Measurements from ENCODE around the gene EXPH5.

DNA sequence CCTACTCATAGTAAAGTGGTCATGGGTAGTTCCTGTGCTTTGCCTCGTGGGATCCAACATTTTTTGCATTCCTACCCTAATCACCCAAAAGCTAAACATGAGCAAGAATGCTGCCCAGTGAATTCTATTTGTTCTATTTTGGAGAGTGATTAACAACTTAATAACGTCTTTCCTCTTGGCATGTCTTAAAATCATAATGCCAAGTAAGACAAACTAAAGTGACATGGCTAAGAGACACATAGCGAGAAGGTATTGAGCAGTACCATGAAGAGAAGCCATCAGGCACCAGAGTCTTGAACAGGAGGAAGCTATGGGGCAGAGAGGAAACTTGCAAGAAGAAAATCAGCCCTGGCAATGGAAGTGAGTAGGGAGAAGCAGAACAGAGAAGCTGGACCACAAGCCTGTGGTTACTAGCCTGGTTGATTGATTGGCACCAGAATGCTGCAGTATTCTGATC is 32.0 kb downstream of the EXPH5 start:
- TF ChIP-seq, protein P1, sequence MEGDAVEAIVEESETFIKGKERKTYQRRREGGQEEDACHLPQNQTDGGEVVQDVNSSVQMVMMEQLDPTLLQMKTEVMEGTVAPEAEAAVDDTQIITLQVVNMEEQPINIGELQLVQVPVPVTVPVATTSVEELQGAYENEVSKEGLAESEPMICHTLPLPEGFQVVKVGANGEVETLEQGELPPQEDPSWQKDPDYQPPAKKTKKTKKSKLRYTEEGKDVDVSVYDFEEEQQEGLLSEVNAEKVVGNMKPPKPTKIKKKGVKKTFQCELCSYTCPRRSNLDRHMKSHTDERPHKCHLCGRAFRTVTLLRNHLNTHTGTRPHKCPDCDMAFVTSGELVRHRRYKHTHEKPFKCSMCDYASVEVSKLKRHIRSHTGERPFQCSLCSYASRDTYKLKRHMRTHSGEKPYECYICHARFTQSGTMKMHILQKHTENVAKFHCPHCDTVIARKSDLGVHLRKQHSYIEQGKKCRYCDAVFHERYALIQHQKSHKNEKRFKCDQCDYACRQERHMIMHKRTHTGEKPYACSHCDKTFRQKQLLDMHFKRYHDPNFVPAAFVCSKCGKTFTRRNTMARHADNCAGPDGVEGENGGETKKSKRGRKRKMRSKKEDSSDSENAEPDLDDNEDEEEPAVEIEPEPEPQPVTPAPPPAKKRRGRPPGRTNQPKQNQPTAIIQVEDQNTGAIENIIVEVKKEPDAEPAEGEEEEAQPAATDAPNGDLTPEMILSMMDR (IDR thresholded peaks at IDR 0.05; ENCODE audit: borderline replicate concordance, extremely low read depth, low read length, poor library complexity, severe bottlenecking), result no peak
- no peak for TF ChIP-seq EZH2 (IDR thresholded peaks at IDR 0.05; ENCODE audit: borderline replicate concordance, low read depth, low read length, severe bottlenecking)
